ENCODE data around the gene XRCC3. TPM values are rescaled to one million over a fixed set of nuclear protein-coding genes. Genes with fewer than 3 reads are reported as not detected.
"Not testable (repeated sequence)": the region's sequence is repeated elsewhere in the genome, so short reads cannot be mapped to it uniquely, and the experiment has no call there.

Gene XRCC3
- total RNA-seq, 1 donor from 2014 or later: 10.5 TPM

DNA sequence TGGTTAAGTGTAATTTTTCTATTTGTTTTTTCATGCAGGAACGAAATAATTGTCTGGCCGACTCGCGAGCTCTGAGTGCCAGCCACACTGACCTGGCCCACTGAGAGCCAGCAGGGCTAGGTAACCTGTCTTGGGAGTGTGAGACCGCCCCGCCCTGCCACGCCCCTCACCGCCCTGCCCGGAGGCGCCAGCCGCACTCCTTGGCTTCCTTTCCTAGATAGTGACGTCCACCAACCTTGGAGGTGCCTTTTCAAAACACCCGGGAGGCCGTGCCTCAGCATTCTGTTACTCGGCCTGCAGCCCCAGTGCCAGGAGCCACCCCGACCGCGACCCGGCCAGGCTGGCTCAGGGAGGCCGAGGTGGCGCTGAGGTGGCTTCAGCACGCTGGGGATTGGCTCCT, 21.7 kb downstream of the XRCC3 start:
- no peak for DNase-seq

GRCh38 chr14:103692871-103693270, 22.4 kb downstream of the XRCC3 start:
- no peak for DNase-seq

DNA sequence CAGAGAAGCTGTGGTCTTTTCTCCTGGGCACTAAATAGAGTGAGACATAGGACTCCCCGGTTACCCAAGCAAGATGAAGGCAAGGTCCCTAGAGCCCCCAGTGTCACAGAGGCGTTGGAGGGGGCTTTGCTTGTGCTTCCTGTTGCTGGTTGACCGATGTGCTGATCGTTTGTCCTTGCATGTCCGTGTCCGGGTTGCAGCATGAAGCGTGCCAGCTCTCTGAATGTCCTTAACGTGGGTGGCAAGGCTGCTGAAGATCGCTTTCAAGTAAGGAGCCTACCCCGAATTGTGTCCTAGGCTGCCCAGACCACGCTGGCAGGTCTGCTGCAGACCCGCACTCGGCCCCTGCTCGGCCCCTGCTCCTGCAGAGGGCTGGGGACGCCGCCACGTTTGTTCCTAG, 23.1 kb downstream of the XRCC3 start:
- no peak for DNase-seq

DNA sequence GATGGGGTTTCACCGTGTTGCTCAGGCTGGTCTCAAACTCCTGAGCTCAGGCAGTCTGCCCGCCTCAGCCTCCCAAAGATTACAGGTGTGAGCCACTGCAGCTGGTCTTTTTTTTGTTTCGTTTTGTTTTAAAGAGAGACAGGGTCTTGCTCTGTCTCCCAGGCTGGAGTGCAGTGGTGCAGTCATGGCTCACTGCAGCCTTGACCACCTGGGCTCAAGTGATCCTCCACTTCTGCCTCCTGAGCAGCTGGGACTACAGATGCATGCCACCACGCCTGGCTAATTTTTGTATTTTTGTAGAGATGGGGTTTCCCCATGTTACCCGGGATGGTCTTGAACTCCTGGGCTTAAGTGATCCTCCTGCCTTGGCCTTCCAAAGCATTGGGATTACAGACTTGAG, 23.6 kb downstream of the XRCC3 start:
- not testable (repeated sequence) for DNase-seq

GRCh38 chr14:103690332-103690731, 24.9 kb downstream of the XRCC3 start:
- DNase-seq: no peak

- peak; percentile 83 for DNase-seq
Observed at GRCh38 chr14:103688906-103689902, 26.0 kb downstream of the XRCC3 start.

DNA sequence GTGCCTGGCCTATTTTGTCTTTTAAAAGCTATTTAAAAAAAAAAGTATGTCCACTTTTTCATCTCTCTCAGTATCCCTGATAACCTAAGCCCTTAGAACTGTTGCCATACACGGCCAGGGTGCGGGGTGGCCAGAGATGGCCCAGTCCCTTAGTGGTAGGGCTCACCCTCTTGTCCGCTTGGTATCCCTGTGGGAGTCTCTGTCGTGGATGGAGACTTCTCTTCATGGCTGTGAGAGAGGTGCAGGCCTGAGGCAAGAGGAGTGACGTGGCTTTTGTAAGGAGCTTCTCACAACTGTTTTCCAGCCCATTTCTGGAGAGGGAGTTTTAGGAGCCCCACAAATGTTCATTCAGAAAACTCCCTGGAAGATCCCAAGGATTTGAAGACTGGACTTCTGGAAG, 26.8 kb downstream of the XRCC3 start:
- DNase-seq: no peak

GRCh38 chr14:103687712-103688111, 27.5 kb downstream of the XRCC3 start:
- no peak for DNase-seq

- DNase-seq: no peak
Observed at GRCh38 chr14:103686831-103687485, 28.3 kb downstream of the XRCC3 start.

DNA sequence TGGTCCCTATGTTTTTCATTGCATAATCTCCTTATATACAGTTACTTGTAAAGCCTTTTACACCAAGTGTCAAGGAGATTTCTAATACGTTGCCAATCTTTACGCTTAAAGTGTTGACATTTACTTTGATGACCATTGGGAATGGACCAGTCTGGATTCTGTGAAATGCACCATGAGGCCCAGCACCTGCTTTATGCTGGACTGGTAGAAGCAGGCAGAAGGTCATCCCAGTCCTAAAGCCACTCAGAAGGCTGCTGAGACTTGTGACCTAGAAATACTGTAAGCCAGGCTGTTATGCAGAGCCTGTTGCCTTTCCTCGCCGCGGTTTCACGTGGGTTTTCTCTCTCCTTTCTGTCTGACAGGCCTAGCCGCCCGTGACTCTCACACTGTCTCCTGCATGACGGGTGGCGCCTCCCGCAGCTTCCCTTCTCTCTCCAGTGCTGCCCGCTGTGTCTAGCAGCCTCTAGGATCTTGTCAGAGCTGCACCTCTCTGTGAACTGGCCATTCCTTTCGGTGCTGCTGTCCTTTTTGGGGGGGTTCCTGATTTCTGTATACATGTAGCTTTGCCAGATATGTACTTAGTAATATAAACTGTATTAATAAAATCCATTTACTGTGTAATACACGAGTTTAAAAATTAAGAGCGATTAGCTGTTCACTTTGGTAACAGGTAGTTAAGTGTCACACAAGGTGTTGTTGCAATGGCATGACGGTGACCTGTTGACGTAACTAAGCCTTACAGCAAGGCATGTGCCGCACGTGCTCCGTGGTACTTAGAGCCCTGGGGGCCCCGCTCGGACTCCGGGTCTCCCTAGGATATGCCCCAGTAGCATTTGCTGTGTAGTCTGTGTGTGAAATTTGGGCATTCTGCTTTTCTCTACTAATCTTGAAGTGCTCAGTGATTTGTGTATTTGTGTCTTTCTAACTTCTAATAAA, 29.7 kb downstream of the XRCC3 start:
- DNase-seq: no peak

GRCh38 chr14:103684871-103685270, 30.4 kb downstream of the XRCC3 start:
- no peak for DNase-seq

- DNase-seq: peak; percentile 92
Observed at GRCh38 chr14:103684471-103684870, 30.8 kb downstream of the XRCC3 start.

DNA sequence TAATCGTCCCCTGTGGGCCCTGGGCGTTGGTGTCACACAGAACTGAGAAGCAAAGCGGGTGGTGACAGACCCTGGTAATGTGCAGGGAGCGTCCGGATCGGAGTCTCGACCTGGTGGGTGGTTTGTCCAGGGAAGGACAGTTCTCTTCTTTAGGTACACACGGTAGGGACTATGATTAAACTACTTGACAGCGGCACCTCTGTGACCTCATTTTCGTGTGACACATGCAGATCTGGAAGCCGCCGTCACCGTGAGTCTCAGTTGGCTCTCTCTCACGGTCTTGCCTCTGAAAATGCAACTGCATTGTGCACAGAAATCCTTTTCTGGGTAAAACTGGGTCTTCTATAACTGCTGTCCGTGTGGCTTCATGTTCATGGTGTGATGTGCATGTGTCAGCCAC, 32.1 kb downstream of the XRCC3 start:
- no peak for DNase-seq

DNA sequence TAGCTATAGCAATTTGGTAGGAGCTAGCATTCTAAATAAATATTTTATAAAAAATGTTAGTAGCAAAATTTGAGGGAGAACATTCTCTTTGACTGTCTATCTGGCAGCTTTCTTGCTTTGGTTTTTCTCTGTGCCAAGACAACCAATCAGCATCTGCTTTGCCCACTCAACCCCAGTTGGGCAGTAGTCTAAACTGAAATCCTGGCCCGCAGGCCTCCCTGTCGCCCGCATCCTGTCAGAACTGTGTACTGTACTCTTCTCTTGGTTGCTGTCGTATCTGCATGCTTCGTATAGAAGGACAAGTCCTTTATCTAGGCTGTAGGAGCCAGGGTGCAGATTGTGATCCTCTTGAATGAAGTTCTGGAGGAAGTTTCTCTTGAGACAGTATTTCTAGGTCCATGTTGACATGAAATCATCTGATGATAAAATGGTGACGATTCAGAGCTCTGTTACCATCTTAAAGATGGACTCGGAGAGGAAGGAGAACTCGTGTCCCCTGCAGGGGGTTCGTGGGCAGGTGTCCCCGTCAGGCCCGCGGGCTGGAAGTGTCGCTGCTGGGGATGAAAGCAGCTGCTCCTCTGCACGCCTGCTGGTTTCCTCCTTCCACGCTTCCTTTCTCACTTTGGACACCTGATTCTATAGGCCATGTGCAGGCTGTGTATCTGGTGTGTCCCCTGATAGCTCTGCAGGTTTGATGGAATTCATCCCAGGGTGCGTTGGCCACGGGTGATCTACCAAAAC, 34.6 kb downstream of the XRCC3 start:
- DNase-seq: no peak

GRCh38 chr14:103679351-103679750, 35.9 kb downstream of the XRCC3 start:
- peak; percentile 34 for DNase-seq

GRCh38 chr14:103676881-103677675, 38.2 kb downstream of the XRCC3 start:
- DNase-seq: no peak

- DNase-seq: no peak
Observed at GRCh38 chr14:103675957-103676356, 39.3 kb downstream of the XRCC3 start.

DNA sequence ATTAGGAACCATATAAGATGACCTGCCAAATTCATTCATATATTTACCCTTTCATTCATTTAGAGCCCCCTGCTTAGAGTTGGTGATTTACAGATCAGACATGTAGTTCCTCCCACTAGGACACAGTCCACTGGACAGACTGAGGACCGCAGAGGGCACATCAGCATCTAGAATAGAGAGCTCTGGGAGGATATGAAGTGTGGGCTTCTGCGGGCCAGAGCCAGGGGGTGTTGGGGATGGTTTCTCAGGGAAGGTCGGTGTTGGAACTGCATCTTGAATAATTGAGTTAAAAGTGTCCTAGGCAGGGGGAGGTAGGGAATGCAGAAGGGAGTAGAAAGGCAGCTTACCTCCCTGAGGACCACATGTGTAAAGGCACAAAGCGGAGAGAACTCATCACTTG, 43.3 kb downstream of the XRCC3 start:
- DNase-seq: no peak

DNA sequence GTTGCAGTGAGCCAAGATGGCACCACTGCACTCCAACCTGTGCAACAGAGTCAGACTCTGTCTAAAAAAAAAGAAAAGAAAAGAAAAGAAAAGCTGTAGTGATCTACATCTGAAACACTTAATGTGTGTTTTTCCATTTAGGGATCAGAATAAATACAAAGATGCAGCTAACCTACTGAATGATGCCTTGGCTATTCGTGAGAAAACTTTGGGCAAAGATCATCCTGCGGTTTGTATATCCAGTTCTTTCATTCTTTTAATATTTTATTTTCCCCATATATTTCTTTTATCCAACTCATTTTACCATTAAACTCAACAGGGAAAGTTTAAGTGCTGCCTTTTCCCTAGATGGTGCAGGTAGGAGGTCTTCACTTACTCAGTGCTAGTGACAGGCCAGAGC, 45.9 kb downstream of the XRCC3 start:
- DNase-seq: no peak

GRCh38 chr14:103668117-103668516, 47.1 kb downstream of the XRCC3 start:
- no peak for DNase-seq

GRCh38 chr14:103667671-103668070, 47.6 kb downstream of the XRCC3 start:
- DNase-seq: no peak
